SK-N-SH treated with all-trans-retinoic acid at 6 μM for 48 hours (cell line): Measurements from ENCODE around the gene LGALS3BP.

ENCODE experiments used
- ATAC-seq: fragments of 200-7000 bp; cut with Tn5 transposase; 3 replicates; pipeline ENCODE4 v1.9.1; 2020; ENCODE audit warnings: mild to moderate bottlenecking, moderate library complexity
- ARNTL ChIP-seq: fragments of 450-650 bp; formaldehyde crosslinking; IDR thresholded peaks from 2 replicates; pipeline ENCODE4 v1.5.0; 2020; ENCODE audit warnings: low read depth, mild to moderate bottlenecking, moderate library complexity, borderline replicate concordance
- BACH2 ChIP-seq: fragments of 250-450 bp; sonication (Bioruptor Pico); IDR thresholded peaks from 2 replicates; pipeline ENCODE4 v1.9.0; 2021; ENCODE audit warnings: mild to moderate bottlenecking, borderline replicate concordance
- CREB5 ChIP-seq: fragments of 250-450 bp; sonication (Bioruptor Pico); IDR thresholded peaks from 2 replicates; pipeline ENCODE4 v1.5.1; 2020; ENCODE audit warnings: low read depth, mild to moderate bottlenecking, moderate library complexity
- CSDC2 ChIP-seq: fragments of 250-450 bp; sonication (Bioruptor Pico); IDR thresholded peaks from 2 replicates; pipeline ENCODE4 v1.5.0; 2020; ENCODE audit warnings: mild to moderate bottlenecking, moderate library complexity
- CSRNP3 ChIP-seq: fragments of 250-450 bp; sonication (Bioruptor Pico); IDR thresholded peaks from 2 replicates; pipeline ENCODE4 v1.5.1; 2021; ENCODE audit warnings: mild to moderate bottlenecking, moderate library complexity
- ESRRG ChIP-seq: fragments of 250-450 bp; sonication (Bioruptor Pico); IDR thresholded peaks from 2 replicates; pipeline ENCODE4 v1.6.1; 2021; ENCODE audit warnings: mild to moderate bottlenecking
- ISL1 ChIP-seq: fragments of 250-450 bp; sonication (Bioruptor Pico); IDR thresholded peaks from 2 replicates; pipeline ENCODE4 v2.1.2; 2022; ENCODE audit warnings: mild to moderate bottlenecking, moderate library complexity
- OSR1 ChIP-seq: fragments of 250-450 bp; sonication (Bioruptor Pico); IDR thresholded peaks from 2 replicates; pipeline ENCODE4 v1.8.0; 2022; ENCODE audit warnings: moderate library complexity, mild to moderate bottlenecking, inconsistent platforms
- RARB ChIP-seq: fragments of 250-450 bp; sonication (Bioruptor Pico); IDR thresholded peaks from 2 replicates; pipeline ENCODE4 v1.8.0; 2021; ENCODE audit warnings: mild to moderate bottlenecking, moderate library complexity
- TCF4 ChIP-seq: fragments of 250-450 bp; sonication (Bioruptor Pico); IDR thresholded peaks from 2 replicates; pipeline ENCODE4 v1.8.0; 2021; ENCODE audit warnings: mild to moderate bottlenecking, moderate library complexity, borderline replicate concordance
- TOX ChIP-seq: fragments of 250-450 bp; sonication (Bioruptor Pico); IDR thresholded peaks from 2 replicates; pipeline ENCODE4 v1.8.0; 2021; ENCODE audit warnings: mild to moderate bottlenecking, moderate library complexity, borderline replicate concordance
- ZC3H10 ChIP-seq: fragments of 250-450 bp; sonication (Bioruptor Pico); IDR thresholded peaks from 2 replicates; pipeline ENCODE4 v1.5.1; 2021; ENCODE audit warnings: mild to moderate bottlenecking, moderate library complexity
- ZFP3 ChIP-seq: fragments of 250-450 bp; sonication (Bioruptor Pico); IDR thresholded peaks from 2 replicates; pipeline ENCODE4 v1.5.0; 2020; ENCODE audit warnings: mild to moderate bottlenecking, moderate library complexity
- ZFP30 ChIP-seq: fragments of 450-650 bp; formaldehyde crosslinking; IDR thresholded peaks from 2 replicates; pipeline ENCODE4 v1.5.0; 2022; ENCODE audit warnings: mild to moderate bottlenecking, moderate library complexity
- ZNF565 ChIP-seq: fragments of 450-650 bp; formaldehyde crosslinking; conservative IDR thresholded peaks from 2 replicates; pipeline ENCODE4 v1.5.0; 2020; ENCODE audit warnings: low read depth, mild to moderate bottlenecking, moderate library complexity
- ZNF70 ChIP-seq: fragments of 450-650 bp; formaldehyde crosslinking; IDR thresholded peaks from 2 replicates; pipeline ENCODE4 v1.5.0; 2020; ENCODE audit warnings: mild to moderate bottlenecking, moderate library complexity
- ZNF8 ChIP-seq: fragments of 450-650 bp; formaldehyde crosslinking; IDR thresholded peaks from 2 replicates; pipeline ENCODE4 v1.5.0; 2020; ENCODE audit warnings: mild to moderate bottlenecking, moderate library complexity
- TF ChIP-seq, protein P1 (sequence below): fragments of 250-450 bp; sonication (Bioruptor Pico); IDR thresholded peaks from 2 replicates; pipeline ENCODE4 v1.8.0; 2020; ENCODE audit warnings: mild to moderate bottlenecking, moderate library complexity, borderline replicate concordance
- TF ChIP-seq, protein P2 (sequence below): fragments of 250-450 bp; sonication (Bioruptor Pico); IDR thresholded peaks from 2 replicates; pipeline ENCODE4 v1.8.0; 2021; ENCODE audit warnings: low read depth, mild to moderate bottlenecking, moderate library complexity, borderline replicate concordance

LGALS3BP gene

DNA sequence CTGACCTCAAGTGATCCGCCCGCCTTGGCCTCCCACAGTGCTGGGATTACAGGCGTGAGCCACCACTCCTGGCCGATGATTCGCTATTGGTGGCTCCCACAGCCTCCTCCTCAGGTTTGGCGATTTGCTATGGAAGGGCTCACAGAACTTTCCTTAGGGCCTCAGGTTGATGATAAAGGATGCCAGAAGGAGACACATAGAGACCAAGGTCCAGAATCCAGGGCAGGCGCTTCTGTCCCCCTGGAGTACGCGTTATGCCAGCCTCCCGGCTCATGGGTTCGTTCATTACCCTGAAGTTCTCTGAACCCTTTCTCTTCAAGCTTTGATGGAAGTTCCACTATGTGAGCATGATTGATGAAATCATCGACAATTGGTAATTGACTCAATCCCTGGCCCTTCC lies 19.9 kb downstream of the LGALS3BP start (continued):
- no peak for TF ChIP-seq CSRNP3 (CRISPR knock-in tag)
- TF ChIP-seq, protein P1, sequence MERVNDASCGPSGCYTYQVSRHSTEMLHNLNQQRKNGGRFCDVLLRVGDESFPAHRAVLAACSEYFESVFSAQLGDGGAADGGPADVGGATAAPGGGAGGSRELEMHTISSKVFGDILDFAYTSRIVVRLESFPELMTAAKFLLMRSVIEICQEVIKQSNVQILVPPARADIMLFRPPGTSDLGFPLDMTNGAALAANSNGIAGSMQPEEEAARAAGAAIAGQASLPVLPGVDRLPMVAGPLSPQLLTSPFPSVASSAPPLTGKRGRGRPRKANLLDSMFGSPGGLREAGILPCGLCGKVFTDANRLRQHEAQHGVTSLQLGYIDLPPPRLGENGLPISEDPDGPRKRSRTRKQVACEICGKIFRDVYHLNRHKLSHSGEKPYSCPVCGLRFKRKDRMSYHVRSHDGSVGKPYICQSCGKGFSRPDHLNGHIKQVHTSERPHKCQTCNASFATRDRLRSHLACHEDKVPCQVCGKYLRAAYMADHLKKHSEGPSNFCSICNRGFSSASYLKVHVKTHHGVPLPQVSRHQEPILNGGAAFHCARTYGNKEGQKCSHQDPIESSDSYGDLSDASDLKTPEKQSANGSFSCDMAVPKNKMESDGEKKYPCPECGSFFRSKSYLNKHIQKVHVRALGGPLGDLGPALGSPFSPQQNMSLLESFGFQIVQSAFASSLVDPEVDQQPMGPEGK (CRISPR knock-in tag): no peak
- TF ChIP-seq ZNF70 (CRISPR knock-in tag): no peak
- TF ChIP-seq BACH2 (CRISPR knock-in tag): no peak
- no peak for TF ChIP-seq ZC3H10 (CRISPR knock-in tag)
- TF ChIP-seq TOX (CRISPR knock-in tag): no peak
- no peak for TF ChIP-seq CSDC2 (CRISPR knock-in tag)
- TF ChIP-seq ARNTL (CRISPR knock-in tag): no peak
- TF ChIP-seq TCF4 (CRISPR knock-in tag): no peak
- TF ChIP-seq, protein P2, sequence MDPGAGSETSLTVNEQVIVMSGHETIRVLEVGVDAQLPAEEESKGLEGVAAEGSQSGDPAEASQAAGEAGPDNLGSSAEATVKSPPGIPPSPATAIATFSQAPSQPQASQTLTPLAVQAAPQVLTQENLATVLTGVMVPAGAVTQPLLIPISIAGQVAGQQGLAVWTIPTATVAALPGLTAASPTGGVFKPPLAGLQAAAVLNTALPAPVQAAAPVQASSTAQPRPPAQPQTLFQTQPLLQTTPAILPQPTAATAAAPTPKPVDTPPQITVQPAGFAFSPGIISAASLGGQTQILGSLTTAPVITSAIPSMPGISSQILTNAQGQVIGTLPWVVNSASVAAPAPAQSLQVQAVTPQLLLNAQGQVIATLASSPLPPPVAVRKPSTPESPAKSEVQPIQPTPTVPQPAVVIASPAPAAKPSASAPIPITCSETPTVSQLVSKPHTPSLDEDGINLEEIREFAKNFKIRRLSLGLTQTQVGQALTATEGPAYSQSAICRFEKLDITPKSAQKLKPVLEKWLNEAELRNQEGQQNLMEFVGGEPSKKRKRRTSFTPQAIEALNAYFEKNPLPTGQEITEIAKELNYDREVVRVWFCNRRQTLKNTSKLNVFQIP: no peak
- no peak for TF ChIP-seq RARB (CRISPR knock-in tag)

- peak; percentile 77 for ATAC-seq
Observed at GRCh38 chr17:78958641-78959127, 21.0 kb downstream of the LGALS3BP start.

GRCh38 chr17:78957128-78957527 lies 22.6 kb downstream of the LGALS3BP start:
- TF ChIP-seq OSR1 (CRISPR knock-in tag): no peak
- no peak for TF ChIP-seq ZNF70 (CRISPR knock-in tag)
- TF ChIP-seq ZNF8: no peak
- no peak for ATAC-seq

More at GRCh38 chr17:78958641-78959127, 21.0 kb downstream of the LGALS3BP start:
- TF ChIP-seq ZNF8: no peak
- TF ChIP-seq ESRRG (CRISPR knock-in tag): no peak
- TF ChIP-seq ISL1 (CRISPR knock-in tag): no peak
- TF ChIP-seq ZFP3 (CRISPR knock-in tag): no peak
- TF ChIP-seq ZFP30 (CRISPR knock-in tag): no peak
- TF ChIP-seq CREB5: no peak
- TF ChIP-seq ZNF70 (CRISPR knock-in tag): no peak
- no peak for TF ChIP-seq CSRNP3 (CRISPR knock-in tag)
- TF ChIP-seq, protein P2: no peak

DNA sequence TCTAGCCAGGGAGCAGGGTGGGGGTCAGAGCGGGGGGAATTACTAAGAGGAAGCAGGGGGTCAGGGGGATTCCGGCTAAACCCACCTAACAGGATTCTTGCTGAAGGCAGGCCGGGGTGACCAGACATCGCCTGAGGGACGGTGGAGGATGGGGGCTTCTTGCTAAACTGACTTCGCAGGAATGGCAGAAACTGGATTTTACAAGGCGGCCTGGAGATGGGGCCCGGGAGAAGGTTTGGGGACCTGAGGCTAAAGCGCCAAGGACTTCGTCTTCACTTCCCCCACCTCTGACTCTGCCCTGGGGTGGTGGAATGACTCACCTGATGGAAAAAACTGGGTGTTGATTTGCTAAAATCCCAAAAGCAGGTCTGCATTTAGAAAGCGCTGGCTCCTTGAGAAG lies 23.5 kb downstream of the LGALS3BP start:
- TF ChIP-seq TOX (CRISPR knock-in tag): no peak
- no peak for TF ChIP-seq TCF4 (CRISPR knock-in tag)
- TF ChIP-seq ZNF8: no peak
- TF ChIP-seq ISL1 (CRISPR knock-in tag): no peak
- TF ChIP-seq ZC3H10 (CRISPR knock-in tag): no peak
- TF ChIP-seq ESRRG (CRISPR knock-in tag): no peak
- TF ChIP-seq ZNF565 (CRISPR knock-in tag): no peak
- TF ChIP-seq ZFP3 (CRISPR knock-in tag): no peak
- TF ChIP-seq ZNF70 (CRISPR knock-in tag): no peak
- no peak for ATAC-seq
